Posterior cingulate gyrus (tissue), 11 donors: ENCODE results near the gene FBXO31.
"Not testable (repeated sequence)": the region's sequence is repeated elsewhere in the genome, so short reads cannot be mapped to it uniquely, and the experiment has no call there.

Source experiments
- DNase-seq, 10 donors: peaks; one replicate each; pipeline versions ENCODE4 v3.0.0 to v3.0.0-alpha.2; 2020 to 2021; ENCODE audit warnings: mixed read lengths in 3 of 10
- intact Hi-C: fragments of 100-400 bp; cut with DNase I; formaldehyde crosslinking; loops from one replicate; pipeline ENCODE4 v1.15.1; 2023

Gene FBXO31

GRCh38 chr16:87347932-87348615 lies 35.5 kb downstream of the FBXO31 start:
- intact Hi-C loops = no loop called here
- DNase-seq = no peak

GRCh38 chr16:87346517-87347060 lies 37.0 kb downstream of the FBXO31 start:
- no peak for DNase-seq
- intact Hi-C loops = no loop called here

GRCh38 chr16:87345726-87346424 lies 37.7 kb downstream of the FBXO31 start:
- no peak for DNase-seq
- intact Hi-C loops = no loop called here

GRCh38 chr16:87344931-87345631 lies 38.5 kb downstream of the FBXO31 start:
- intact Hi-C loops = no loop called here
- DNase-seq = no peak

- intact Hi-C loops = no loop called here
- DNase-seq = no peak
Measured at GRCh38 chr16:87344165-87344930, 39.2 kb downstream of the FBXO31 start.

- intact Hi-C loops = no loop called here
- no peak for DNase-seq
Measured at GRCh38 chr16:87343753-87344050, 39.9 kb downstream of the FBXO31 start.

- intact Hi-C loops = no loop called here
- DNase-seq = no peak
Measured at GRCh38 chr16:87342978-87343752, 40.4 kb downstream of the FBXO31 start.

GRCh38 chr16:87342504-87342903 lies 41.1 kb downstream of the FBXO31 start:
- intact Hi-C loops = no loop called here
- DNase-seq = no peak

- DNase-seq = no peak
- intact Hi-C loops = no loop called here
Measured at GRCh38 chr16:87340198-87340597, 43.4 kb downstream of the FBXO31 start.

GRCh38 chr16:87339724-87340105 lies 43.9 kb downstream of the FBXO31 start:
- intact Hi-C loops, DNase-seq: not testable (repeated sequence)

- intact Hi-C loops = no loop called here
- no peak for DNase-seq
Measured at GRCh38 chr16:87339086-87339723, 44.4 kb downstream of the FBXO31 start.

GRCh38 chr16:87338155-87338765 lies 45.3 kb downstream of the FBXO31 start:
- peak in 1 of 10 donors; percentile 67 for DNase-seq
- intact Hi-C loops = no loop called here

GRCh38 chr16:87337262-87337771 lies 46.3 kb downstream of the FBXO31 start:
- intact Hi-C loops = no loop called here
- DNase-seq = peak in 1 of 10 donors; percentile 31

- DNase-seq = peak in 2 of 10 donors; percentile 9 to 55
- intact Hi-C loops = no loop called here
Measured at GRCh38 chr16:87336434-87337240, 46.9 kb downstream of the FBXO31 start.

GRCh38 chr16:87335625-87336433 lies 47.7 kb downstream of the FBXO31 start:
- peak in 3 of 10 donors; percentile 66 to 77 (median 72) for DNase-seq
- intact Hi-C loops = no loop called here

- DNase-seq = peak in 2 of 10 donors; percentile 43 to 78
- intact Hi-C loops = no loop called here
Measured at GRCh38 chr16:87334651-87335624, 48.6 kb downstream of the FBXO31 start.
